Measurements from ENCODE around the gene SPACA7.

The SPACA7 gene

DNA sequence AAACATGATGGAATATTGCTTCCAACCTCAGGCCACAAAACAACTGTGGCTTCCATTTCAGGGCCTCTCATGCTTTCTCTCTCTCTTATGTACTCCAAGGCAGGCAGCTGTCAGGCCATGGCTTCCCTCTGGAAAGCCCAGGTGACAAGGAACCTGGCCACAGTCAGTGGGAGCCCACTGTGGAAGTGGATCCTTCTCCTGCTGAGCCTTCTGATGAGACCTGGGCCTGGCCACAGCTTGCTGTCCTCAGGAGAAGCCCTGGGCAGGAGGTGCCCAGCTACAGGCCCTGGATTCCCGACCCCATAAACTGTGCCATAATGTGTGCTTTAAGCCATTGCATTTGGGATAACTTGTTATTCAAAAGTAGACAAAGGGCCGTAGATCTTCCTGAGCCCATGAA lies 71.2 kb downstream of the SPACA7 start:
- no peak for TF ChIP-seq CTCF (IDR thresholded peaks at IDR 0.05; ENCODE audit: unreplicated experiment in 3 of 3)
- peaks cover 9% of the 10 kb centered on the region for H3K4me1 Mint-ChIP-seq
- peaks cover 57% of the 10 kb centered on the region for H3K27me3 Mint-ChIP-seq (ENCODE audit: low read depth)
- H3K36me3 Mint-ChIP-seq (ENCODE audit: low read depth), result no peaks in the 10 kb centered on the region
- no peaks in the 10 kb centered on the region for H3K9me3 Mint-ChIP-seq
- no peak overlapping the region for H3K4me3 Mint-ChIP-seq
- H3K27ac Mint-ChIP-seq, result no peak overlapping the region

DNA sequence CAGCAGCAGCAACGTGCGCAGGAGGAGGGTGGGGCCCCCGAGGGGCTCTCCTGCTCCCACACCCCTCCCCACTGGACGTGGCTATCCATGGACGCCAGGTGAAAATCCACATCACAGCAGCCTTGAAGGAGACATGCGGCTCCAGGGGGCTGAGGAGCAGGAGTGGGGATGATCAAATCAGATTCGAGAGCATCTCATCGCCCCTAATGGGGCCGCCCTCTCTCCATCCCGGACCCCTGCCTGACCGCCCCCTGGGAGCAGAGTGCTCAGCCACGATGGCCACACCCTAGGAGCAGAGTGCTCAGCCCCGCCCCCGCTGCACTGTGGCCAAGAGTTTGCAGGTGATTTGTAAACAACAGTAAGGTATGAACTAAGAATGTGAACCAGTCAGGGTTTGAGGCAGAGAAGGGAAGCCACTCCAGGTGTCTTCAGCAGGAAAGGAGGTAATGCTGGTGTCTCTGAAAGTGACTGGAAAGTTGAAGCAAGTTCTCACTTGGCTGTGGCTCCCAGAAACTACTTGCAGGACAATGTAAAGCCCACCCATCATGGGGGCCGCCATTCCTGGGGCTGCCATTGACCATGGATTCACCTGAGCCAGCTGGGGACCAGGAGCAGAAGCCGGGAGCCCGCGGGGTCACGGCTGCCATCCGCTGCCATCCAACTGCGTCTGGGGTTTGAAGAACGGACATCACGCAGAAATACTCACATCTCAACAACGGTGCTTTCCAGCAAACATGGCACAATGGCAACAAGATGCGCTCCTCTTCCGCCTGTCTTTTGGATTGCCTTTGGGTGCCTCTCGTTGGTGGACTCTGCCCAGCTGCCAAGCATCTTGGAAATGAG lies 71.8 kb downstream of the SPACA7 start:
- Mint-ChIP-seq H3K4me1 (peaks cover 9% of the 10 kb centered on the region), H3K9me3 (no peaks in the 10 kb centered on the region), H3K27ac (no peak overlapping the region), H3K36me3 (ENCODE audit: low read depth) (no peaks in the 10 kb centered on the region), H3K4me3 (no peak overlapping the region), H3K27me3 (ENCODE audit: low read depth) (peaks cover 53% of the 10 kb centered on the region)
- no peak for TF ChIP-seq CTCF (IDR thresholded peaks at IDR 0.05; ENCODE audit: unreplicated experiment in 3 of 3)

- H3K4me1 Mint-ChIP-seq, result peaks cover 9% of the 10 kb centered on the region
- H3K27ac Mint-ChIP-seq, result no peak overlapping the region
- no peaks in the 10 kb centered on the region for H3K36me3 Mint-ChIP-seq (ENCODE audit: low read depth)
- H3K4me3 Mint-ChIP-seq, result no peak overlapping the region
- no peaks in the 10 kb centered on the region for H3K9me3 Mint-ChIP-seq
- TF ChIP-seq CTCF (IDR thresholded peaks at IDR 0.05; ENCODE audit: unreplicated experiment in 3 of 3), result no peak
- H3K27me3 Mint-ChIP-seq (ENCODE audit: low read depth), result peaks cover 52% of the 10 kb centered on the region
These were observed 72.7 kb downstream of the SPACA7 start for GRCh38 chr13:112448621-112449544.

DNA sequence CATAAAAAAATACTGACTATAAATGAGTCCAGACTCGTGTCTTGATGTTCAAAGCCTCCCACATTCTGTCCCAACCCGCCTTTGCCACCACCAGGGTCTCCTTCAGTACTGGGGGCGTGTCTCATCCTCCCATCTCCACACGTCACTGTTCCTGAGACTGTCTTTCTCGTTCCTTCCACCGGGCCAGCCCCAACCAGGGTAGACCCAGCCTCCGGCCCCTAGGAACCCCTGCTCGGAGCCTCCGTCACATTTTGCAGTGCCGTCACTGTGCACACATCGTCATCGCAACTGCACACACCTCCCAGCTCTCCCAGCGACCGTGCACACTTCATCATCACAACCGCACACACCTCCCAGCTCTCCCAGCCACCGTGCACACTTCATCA lies 73.4 kb downstream of the SPACA7 start:
- Mint-ChIP-seq H3K36me3 (ENCODE audit: low read depth) (no peaks in the 10 kb centered on the region), H3K27ac (no peak overlapping the region)

More for the DNA sequence above, 73.4 kb downstream of the SPACA7 start:
- Mint-ChIP-seq H3K9me3 (no peaks in the 10 kb centered on the region), H3K4me1 (peaks cover 9% of the 10 kb centered on the region), H3K27me3 (ENCODE audit: low read depth) (peaks cover 45% of the 10 kb centered on the region), H3K4me3 (no peak overlapping the region)
- no peak for TF ChIP-seq CTCF (IDR thresholded peaks at IDR 0.05; ENCODE audit: unreplicated experiment in 3 of 3)

Data from nephron (organoid).